GM23248 (cell line): ENCODE measurements around the gene SAGE1. TPM values are rescaled to one million over a fixed set of nuclear protein-coding genes. Genes with fewer than 3 reads are reported as not detected.
"Not testable (repeated sequence)": the region's sequence is repeated elsewhere in the genome, so short reads cannot be mapped to it uniquely, and the experiment has no call there.

Experiments used
- DNase-seq: peaks from one replicate; pipeline ENCODE4 v3.0.0-alpha.2; 2015
- H2AFZ ChIP-seq: fragments of 200-600 bp; sonication (generic); 2 replicates; pipeline ENCODE4 v1.6.1; 2016; ENCODE audit warnings: antibody characterized with exemption
- H3F3A ChIP-seq: fragments of 200-600 bp; sonication (generic); 2 replicates; pipeline ENCODE4 v1.6.1; 2016; ENCODE audit warnings: mild to moderate bottlenecking, antibody characterized with exemption, mixed run types; ENCODE audit not compliant: insufficient read depth
- H3K27ac ChIP-seq: fragments of 200-600 bp; sonication (generic); 2 replicates; pipeline ENCODE4 v1.5.1; 2016; ENCODE audit warnings: mild to moderate bottlenecking
- H3K27me3 ChIP-seq: fragments of 200-600 bp; sonication (generic); replicated peaks from 2 replicates; pipeline ENCODE4 v1.6.1; 2016; ENCODE audit warnings: mild to moderate bottlenecking; ENCODE audit not compliant: insufficient read depth
- H3K36me3 ChIP-seq: fragments of 200-600 bp; sonication (generic); 2 replicates; pipeline ENCODE4 v1.6.1; 2016; ENCODE audit warnings: low read depth, mild to moderate bottlenecking
- H3K4me1 ChIP-seq: fragments of 200-600 bp; sonication (generic); 2 replicates; pipeline ENCODE4 v1.6.1; 2016; ENCODE audit warnings: mild to moderate bottlenecking; ENCODE audit not compliant: insufficient read depth
- H3K4me2 ChIP-seq: fragments of 200-600 bp; sonication (generic); one replicate; pipeline ENCODE4 v1.6.1; 2016; ENCODE audit warnings: mild to moderate bottlenecking; ENCODE audit not compliant: unreplicated experiment
- H3K4me3 ChIP-seq: fragments of 200-600 bp; sonication (generic); 2 replicates; pipeline ENCODE4 v1.5.1; 2016; ENCODE audit warnings: mild to moderate bottlenecking
- H3K79me2 ChIP-seq: fragments of 200-600 bp; sonication (generic); 2 replicates; pipeline ENCODE4 v1.6.1; 2016; ENCODE audit warnings: mild to moderate bottlenecking; ENCODE audit not compliant: insufficient read depth
- H3K9ac ChIP-seq: fragments of 200-600 bp; sonication (generic); 2 replicates; pipeline ENCODE4 v1.6.1; 2016; ENCODE audit warnings: mild to moderate bottlenecking
- H3K9me2 ChIP-seq: fragments of 200-600 bp; sonication (generic); 2 replicates; pipeline ENCODE4 v1.6.1; 2016; ENCODE audit warnings: mixed run types, mild to moderate bottlenecking, moderate library complexity; ENCODE audit not compliant: insufficient read depth
- H3K9me3 ChIP-seq: fragments of 200-600 bp; sonication (generic); one replicate; pipeline ENCODE4 v1.6.1; 2017; ENCODE audit warnings: low read depth
- H4K20me1 ChIP-seq: fragments of 200-600 bp; sonication (generic); 2 replicates; pipeline ENCODE4 v1.6.0; 2016; ENCODE audit not compliant: insufficient read depth
- EZH2 ChIP-seq: fragments of 200-600 bp; sonication (generic); IDR thresholded peaks from 2 replicates; pipeline ENCODE4 v1.6.1; 2018; ENCODE audit warnings: antibody characterized with exemption, mild to moderate bottlenecking; ENCODE audit not compliant: insufficient read depth, poor library complexity, severe bottlenecking
- EZH2phosphoT487 ChIP-seq: fragments of 200-600 bp; sonication (generic); IDR thresholded peaks from 2 replicates; pipeline ENCODE4 v1.6.1; 2018; ENCODE audit warnings: antibody characterized with exemption, moderate library complexity, mild to moderate bottlenecking, low read depth; ENCODE audit not compliant: insufficient read depth
- WGBS, 2 experiments: methylation state at CpG; one replicate each; pipeline ENCODE4 v1.1.6; 2015 to 2017; ENCODE audit warnings: low lambda C conversion rate in 2 of 2, low coverage in 1 of 2; ENCODE audit errors: missing lambda C conversion rate in 2 of 2; 5-methylcytosine and 5-hydroxymethylcytosine counted together
- in situ Hi-C: fragments of 300-500 bp; cut with MboI; formaldehyde crosslinking; loops from 2 replicates; pipeline ENCODE4 v1.15.0; 2020
- polyA plus RNA-seq: library from polyadenylated mRNA; unstranded; fragments of >200 nt; fragmentation: Nextera tagmentation; extraction: Ambion mirVana; gene quantifications from 2 replicates; pipeline ENCODE4 v1.2.1, GENCODE V29; 2016
- total RNA-seq: library from RNA; depleted of rRNA; stranded (reverse); fragments of >200 nt; shearing (Covaris generic); gene quantifications from 2 replicates; pipeline ENCODE4 v1.2.3, GENCODE V29; 2014

SAGE1 gene
- total and polyA plus RNA-seq, 2 experiments from 2014 or later: not detected

DNA sequence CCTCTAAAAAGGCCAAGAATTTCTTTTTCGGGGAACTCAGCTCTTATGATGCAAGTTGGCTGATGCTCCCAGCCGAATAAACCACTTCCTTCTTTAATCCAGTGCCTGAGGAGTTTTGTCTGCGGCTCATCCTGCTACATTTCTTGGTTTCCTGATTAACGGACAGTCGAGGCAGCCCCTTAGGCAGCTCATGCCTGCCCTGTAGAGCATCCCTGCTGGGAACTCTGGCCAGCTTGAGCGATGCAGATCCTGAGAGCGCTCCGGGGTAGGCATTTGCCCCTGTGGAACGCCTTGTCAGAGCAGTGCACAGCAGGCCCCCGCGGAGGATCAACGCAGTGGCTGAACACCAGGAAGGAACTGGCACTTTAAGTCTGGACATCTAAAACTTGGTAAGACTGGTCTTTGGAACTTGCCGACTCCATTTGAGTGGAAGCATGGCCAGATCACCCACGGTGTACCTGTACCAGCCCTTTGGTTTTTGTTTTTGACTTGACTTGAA is 3.4 kb upstream of the SAGE1 start:
- 48 to 59% methylated on average over 10 to 14 of the region's 14 CpGs for WGBS, 2 experiments
- H3K9me3 ChIP-seq: no peaks in the 10 kb centered on the region
- TF ChIP-seq EZH2phosphoT487 (no peak), EZH2 (no peak)
- no peaks in the 10 kb centered on the region for H3F3A ChIP-seq
- no peak overlapping the region for H2AFZ ChIP-seq
- no peaks in the 10 kb centered on the region for H4K20me1 ChIP-seq
- H3K4me2 ChIP-seq: no peak overlapping the region
- H3K36me3 ChIP-seq: no peaks in the 10 kb centered on the region
- H3K27ac ChIP-seq: no peak overlapping the region
- H3K9me2 ChIP-seq: no peaks in the 10 kb centered on the region
- no peak overlapping the region for H3K4me3 ChIP-seq
- in situ Hi-C loops: no loop called here
- no peaks in the 10 kb centered on the region for H3K79me2 ChIP-seq
- no peak overlapping the region for H3K9ac ChIP-seq
- H3K4me1 ChIP-seq: no peaks in the 10 kb centered on the region
- no peaks in the 10 kb centered on the region for H3K27me3 ChIP-seq
- DNase-seq: no peak

DNA sequence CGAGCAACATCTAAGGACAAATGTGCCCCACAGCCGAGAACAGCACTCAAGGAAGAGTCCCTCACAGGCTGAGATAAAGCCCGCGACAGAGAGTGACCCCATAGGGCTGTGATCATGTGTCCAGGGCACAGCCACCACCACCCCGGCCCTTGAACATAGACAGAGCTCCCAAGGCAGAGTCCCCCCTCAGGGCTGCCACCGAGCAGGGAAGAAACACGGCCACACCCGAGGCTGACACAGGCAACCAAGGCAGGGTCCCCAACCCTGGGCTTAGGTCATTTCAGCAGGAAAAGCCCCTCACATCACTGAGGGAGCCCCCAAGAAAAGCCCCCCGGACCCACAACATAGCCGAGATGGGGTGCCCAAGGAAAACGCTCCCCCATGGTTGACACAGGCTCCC is 735 bp upstream of the SAGE1 start:
- Histone ChIP-seq H3K9me3 (no peaks in the 10 kb centered on the region), H3K27ac (no peak overlapping the region), H3K4me1 (no peaks in the 10 kb centered on the region), H3K4me3 (no peak overlapping the region), H3K79me2 (no peaks in the 10 kb centered on the region), H4K20me1 (no peaks in the 10 kb centered on the region), H3K36me3 (no peaks in the 10 kb centered on the region), H3K4me2 (no peak overlapping the region), H3K27me3 (no peaks in the 10 kb centered on the region), H3F3A (no peaks in the 10 kb centered on the region), H3K9ac (no peak overlapping the region), H3K9me2 (no peaks in the 10 kb centered on the region), H2AFZ (no peak overlapping the region)
- no peak for DNase-seq
- in situ Hi-C loops: no loop called here
- TF ChIP-seq EZH2phosphoT487: no peak
- no peak for TF ChIP-seq EZH2
- WGBS, 2 experiments: 54 to 62% methylated on average over 5 to 6 of the region's 11 CpGs

DNA sequence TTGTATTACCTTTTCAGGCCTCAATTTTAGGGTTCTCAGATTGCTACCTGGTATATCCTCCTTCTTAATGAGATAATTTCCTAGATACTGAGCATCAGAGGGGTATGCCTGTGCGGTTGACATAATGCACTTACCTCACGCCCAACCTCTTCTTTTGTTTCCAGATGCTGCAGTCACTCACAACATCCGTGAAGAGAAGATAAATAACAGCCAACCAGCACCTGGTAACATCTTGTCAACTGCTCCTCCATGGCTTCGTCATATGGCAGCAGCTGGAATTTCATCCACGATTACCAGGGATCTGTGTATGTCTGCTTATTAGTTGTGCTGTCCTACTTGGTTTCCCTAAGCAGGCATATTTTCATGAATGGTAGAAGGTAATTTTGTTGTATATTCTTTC is 16.7 kb downstream of the SAGE1 start:
- Histone ChIP-seq H3K9me2 (no peaks in the 10 kb centered on the region), H3K4me3 (no peak overlapping the region), H2AFZ (no peak overlapping the region), H3K27me3 (no peaks in the 10 kb centered on the region), H4K20me1 (no peaks in the 10 kb centered on the region), H3K79me2 (no peaks in the 10 kb centered on the region), H3K4me2 (no peak overlapping the region), H3K36me3 (no peaks in the 10 kb centered on the region), H3K27ac (no peak overlapping the region), H3K9me3 (no peaks in the 10 kb centered on the region), H3K4me1 (no peaks in the 10 kb centered on the region), H3F3A (no peaks in the 10 kb centered on the region), H3K9ac (no peak overlapping the region)
- no peak for DNase-seq
- no peak for TF ChIP-seq EZH2phosphoT487
- no peak for TF ChIP-seq EZH2
- in situ Hi-C loops: no loop called here
- WGBS, 2 experiments: 20% methylated on average over 5 of the region's 5 CpGs

DNA sequence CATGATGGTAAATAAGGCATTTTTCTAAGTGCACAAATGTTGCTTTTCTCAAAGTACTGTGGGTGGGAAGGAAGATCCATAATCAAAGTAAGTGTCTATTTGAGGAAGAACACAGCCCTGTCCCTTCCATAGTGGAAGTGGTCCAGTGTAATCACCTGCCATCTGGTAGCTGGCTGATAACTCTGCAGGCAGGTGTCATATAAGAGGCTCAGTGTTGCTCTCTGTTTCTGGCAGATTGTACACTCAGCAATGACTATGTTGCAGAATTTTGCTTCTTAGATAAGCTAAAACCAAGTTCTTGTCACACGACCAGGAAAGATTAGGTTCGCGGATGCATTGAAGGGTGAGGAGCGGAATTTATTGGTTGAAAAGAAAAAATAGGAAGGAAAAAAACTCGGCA is 20.9 kb downstream of the SAGE1 start:
- in situ Hi-C loops: no loop called here
- H3K9me3 ChIP-seq: no peaks in the 10 kb centered on the region

DNA sequence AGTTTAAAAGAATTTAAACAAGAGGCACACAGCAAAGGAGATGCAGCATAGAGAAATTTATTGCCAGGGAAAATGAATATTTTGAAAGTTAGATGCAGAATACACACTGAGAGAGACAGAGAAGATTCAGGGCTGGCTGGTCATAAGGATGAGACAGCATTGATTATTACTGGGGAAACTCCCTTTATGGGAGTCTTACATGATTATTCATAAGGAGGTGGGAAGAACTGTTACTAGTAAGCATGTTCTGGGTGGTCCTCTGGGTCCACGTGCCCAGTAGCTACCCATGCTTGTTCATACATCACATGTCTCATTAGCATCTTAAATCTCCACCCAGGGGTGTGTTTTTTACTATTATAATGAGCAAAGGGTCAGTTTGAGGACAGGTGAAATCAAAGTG is 27.0 kb downstream of the SAGE1 start:
- H3K36me3 ChIP-seq, H3K9me3 ChIP-seq, H3K9ac ChIP-seq, in situ Hi-C loops, H3K79me2 ChIP-seq, H3K27me3 ChIP-seq, H3F3A ChIP-seq, H3K9me2 ChIP-seq, H3K4me2 ChIP-seq, H3K27ac ChIP-seq, H2AFZ ChIP-seq, H4K20me1 ChIP-seq, H3K4me3 ChIP-seq, H3K4me1 ChIP-seq, DNase-seq: not testable (repeated sequence)
- 6 to 10% methylated on average over 1 of the region's 1 CpG for WGBS, 2 experiments

More for the DNA sequence above, 20.9 kb downstream of the SAGE1 start:
- no peak overlapping the region for H2AFZ ChIP-seq
- no peaks in the 10 kb centered on the region for H3K79me2 ChIP-seq
- no peaks in the 10 kb centered on the region for H3K27me3 ChIP-seq
- H3K4me2 ChIP-seq: no peak overlapping the region
- 59 to 84% methylated on average over 3 to 5 of the region's 5 CpGs for WGBS, 2 experiments
- H3K4me3 ChIP-seq: no peak overlapping the region
- no peak for DNase-seq
- no peaks in the 10 kb centered on the region for H3K9me2 ChIP-seq
- no peaks in the 10 kb centered on the region for H4K20me1 ChIP-seq
- H3K27ac ChIP-seq: no peak overlapping the region
- H3F3A ChIP-seq: no peaks in the 10 kb centered on the region
- H3K4me1 ChIP-seq: no peaks in the 10 kb centered on the region
- H3K9ac ChIP-seq: no peak overlapping the region
- H3K36me3 ChIP-seq: no peaks in the 10 kb centered on the region
- TF ChIP-seq EZH2 (no peak), EZH2phosphoT487 (no peak)
